HEK293 (cell line): ENCODE data around the gene POLL.

Experiments
- HOXA7 ChIP-seq: sonication (generic); formaldehyde crosslinking; IDR thresholded peaks from 2 replicates; pipeline ENCODE4 v1.8.1; 2022; ENCODE audit warnings: missing genetic modification reagents, borderline replicate concordance
- ZNF23 ChIP-seq: fragments of 450-650 bp; formaldehyde crosslinking; IDR thresholded peaks from 2 replicates; pipeline ENCODE4 v1.5.1; 2016; ENCODE audit warnings: missing biosample characterization, missing genetic modification characterization, borderline replicate concordance
- ZNF239 ChIP-seq: fragments of 450-650 bp; formaldehyde crosslinking; IDR thresholded peaks from 2 replicates; pipeline ENCODE4 v1.5.1; 2016; ENCODE audit warnings: missing biosample characterization, missing genetic modification characterization
- ZNF501 ChIP-seq: fragments of 450-650 bp; formaldehyde crosslinking; IDR thresholded peaks from 2 replicates; pipeline ENCODE4 v1.5.1; 2016; ENCODE audit warnings: missing biosample characterization, missing genetic modification characterization
- TF ChIP-seq, protein P1 (sequence below): fragments of 450-650 bp; formaldehyde crosslinking; IDR thresholded peaks from 2 replicates; pipeline ENCODE4 v1.5.1; 2016; ENCODE audit warnings: missing biosample characterization, missing genetic modification characterization
- TF ChIP-seq, protein P2 (sequence below): fragments of 450-650 bp; formaldehyde crosslinking; IDR thresholded peaks from 2 replicates; pipeline ENCODE4 v1.5.1; 2016; ENCODE audit warnings: missing biosample characterization, missing genetic modification characterization
- TF ChIP-seq, protein P3 (sequence below): fragments of 450-650 bp; formaldehyde crosslinking; IDR thresholded peaks from 2 replicates; pipeline ENCODE4 v1.5.1; 2016; ENCODE audit warnings: missing biosample characterization, missing genetic modification characterization
- TF ChIP-seq, protein P4 (sequence below): fragments of 450-650 bp; formaldehyde crosslinking; IDR thresholded peaks from 2 replicates; pipeline ENCODE4 v1.5.1; 2016; ENCODE audit warnings: missing biosample characterization, missing genetic modification characterization

DNA sequence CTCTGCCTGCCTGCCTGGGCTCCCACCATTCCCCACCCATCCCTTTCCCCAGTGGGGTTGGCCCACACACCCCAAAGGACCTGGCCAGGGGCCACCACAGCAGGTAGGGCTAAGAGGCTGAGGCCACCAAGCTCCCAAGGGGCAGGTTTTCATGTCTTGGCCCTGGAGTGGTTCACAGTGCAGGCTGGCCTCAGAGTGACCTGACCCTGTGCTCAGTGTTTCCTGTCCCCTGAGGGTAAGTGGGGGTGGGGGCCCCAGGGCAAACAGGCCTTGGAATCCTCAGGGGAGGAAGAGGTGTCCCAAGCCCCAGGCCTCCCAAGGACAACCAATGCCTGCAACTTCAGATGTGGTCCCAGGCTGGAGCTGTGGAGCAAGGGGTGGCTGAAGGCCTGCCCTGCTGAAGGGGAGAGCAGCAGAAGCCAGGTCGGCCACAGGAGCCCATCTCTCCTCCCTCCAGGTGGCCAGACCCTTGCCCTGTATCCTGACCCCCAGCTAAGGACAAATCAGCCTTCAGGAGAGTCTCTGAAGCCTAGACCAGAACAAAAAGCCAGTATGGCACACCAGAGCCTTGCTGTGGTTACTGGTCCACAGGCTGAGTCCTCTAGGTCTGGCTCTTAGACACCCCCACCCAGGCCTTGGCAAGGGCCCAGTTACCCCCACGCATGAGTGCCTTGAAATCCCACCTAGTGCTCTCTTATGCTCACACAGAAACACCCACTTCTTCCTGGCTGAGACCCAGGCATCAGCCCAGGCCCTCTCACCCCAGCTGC is 27.6 kb downstream of the POLL start:
- TF ChIP-seq, protein P1, sequence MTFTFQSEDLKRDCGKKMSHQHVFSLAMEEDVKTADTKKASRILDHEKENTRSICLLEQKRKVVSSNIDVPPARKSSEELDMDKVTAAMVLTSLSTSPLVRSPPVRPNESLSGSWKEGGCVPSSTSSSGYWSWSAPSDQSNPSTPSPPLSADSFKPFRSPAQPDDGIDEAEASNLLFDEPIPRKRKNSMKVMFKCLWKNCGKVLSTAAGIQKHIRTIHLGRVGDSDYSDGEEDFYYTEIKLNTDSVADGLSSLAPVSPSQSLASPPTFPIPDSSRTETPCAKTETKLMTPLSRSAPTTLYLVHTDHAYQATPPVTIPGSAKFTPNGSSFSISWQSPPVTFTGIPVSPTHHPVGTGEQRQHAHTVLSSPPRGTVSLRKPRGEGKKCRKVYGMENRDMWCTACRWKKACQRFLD (tag by site-specific recombination): no peak
- TF ChIP-seq, protein P2, sequence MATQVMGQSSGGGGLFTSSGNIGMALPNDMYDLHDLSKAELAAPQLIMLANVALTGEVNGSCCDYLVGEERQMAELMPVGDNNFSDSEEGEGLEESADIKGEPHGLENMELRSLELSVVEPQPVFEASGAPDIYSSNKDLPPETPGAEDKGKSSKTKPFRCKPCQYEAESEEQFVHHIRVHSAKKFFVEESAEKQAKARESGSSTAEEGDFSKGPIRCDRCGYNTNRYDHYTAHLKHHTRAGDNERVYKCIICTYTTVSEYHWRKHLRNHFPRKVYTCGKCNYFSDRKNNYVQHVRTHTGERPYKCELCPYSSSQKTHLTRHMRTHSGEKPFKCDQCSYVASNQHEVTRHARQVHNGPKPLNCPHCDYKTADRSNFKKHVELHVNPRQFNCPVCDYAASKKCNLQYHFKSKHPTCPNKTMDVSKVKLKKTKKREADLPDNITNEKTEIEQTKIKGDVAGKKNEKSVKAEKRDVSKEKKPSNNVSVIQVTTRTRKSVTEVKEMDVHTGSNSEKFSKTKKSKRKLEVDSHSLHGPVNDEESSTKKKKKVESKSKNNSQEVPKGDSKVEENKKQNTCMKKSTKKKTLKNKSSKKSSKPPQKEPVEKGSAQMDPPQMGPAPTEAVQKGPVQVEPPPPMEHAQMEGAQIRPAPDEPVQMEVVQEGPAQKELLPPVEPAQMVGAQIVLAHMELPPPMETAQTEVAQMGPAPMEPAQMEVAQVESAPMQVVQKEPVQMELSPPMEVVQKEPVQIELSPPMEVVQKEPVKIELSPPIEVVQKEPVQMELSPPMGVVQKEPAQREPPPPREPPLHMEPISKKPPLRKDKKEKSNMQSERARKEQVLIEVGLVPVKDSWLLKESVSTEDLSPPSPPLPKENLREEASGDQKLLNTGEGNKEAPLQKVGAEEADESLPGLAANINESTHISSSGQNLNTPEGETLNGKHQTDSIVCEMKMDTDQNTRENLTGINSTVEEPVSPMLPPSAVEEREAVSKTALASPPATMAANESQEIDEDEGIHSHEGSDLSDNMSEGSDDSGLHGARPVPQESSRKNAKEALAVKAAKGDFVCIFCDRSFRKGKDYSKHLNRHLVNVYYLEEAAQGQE: no peak
- TF ChIP-seq, protein P3, sequence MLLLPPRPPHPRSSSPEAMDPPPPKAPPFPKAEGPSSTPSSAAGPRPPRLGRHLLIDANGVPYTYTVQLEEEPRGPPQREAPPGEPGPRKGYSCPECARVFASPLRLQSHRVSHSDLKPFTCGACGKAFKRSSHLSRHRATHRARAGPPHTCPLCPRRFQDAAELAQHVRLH (tag by site-specific recombination): no peak
- TF ChIP-seq ZNF501 (tag by site-specific recombination) (no peak), ZNF239 (tag by site-specific recombination) (no peak), HOXA7 (CRISPR knock-in tag) (no peak), ZNF23 (tag by site-specific recombination) (no peak)
- TF ChIP-seq, protein P4, sequence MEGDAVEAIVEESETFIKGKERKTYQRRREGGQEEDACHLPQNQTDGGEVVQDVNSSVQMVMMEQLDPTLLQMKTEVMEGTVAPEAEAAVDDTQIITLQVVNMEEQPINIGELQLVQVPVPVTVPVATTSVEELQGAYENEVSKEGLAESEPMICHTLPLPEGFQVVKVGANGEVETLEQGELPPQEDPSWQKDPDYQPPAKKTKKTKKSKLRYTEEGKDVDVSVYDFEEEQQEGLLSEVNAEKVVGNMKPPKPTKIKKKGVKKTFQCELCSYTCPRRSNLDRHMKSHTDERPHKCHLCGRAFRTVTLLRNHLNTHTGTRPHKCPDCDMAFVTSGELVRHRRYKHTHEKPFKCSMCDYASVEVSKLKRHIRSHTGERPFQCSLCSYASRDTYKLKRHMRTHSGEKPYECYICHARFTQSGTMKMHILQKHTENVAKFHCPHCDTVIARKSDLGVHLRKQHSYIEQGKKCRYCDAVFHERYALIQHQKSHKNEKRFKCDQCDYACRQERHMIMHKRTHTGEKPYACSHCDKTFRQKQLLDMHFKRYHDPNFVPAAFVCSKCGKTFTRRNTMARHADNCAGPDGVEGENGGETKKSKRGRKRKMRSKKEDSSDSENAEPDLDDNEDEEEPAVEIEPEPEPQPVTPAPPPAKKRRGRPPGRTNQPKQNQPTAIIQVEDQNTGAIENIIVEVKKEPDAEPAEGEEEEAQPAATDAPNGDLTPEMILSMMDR: no peak
